Left lung (tissue), 10 donors: ENCODE measurements around the gene ARHGAP15. TPM values are rescaled to one million over a fixed set of nuclear protein-coding genes. Genes with fewer than 3 reads are reported as not detected.

Experiments used
- ATAC-seq: fragments of 200-7000 bp; cut with Tn5 transposase; one replicate; pipeline ENCODE4 v1.9.1; 2020; ENCODE audit warnings: moderate library complexity
- DNase-seq, 4 donors: peaks; one replicate each; pipeline ENCODE4 v3.0.0-alpha.2; 2013 to 2020
- H3K27ac ChIP-seq, 2 donors: fragments of 200-600 bp; sonication (generic) in 1 of 2; one replicate each; pipeline versions ENCODE4 v1.5.0 to v1.8.0; 2020 to 2021
- H3K27me3 ChIP-seq, 2 donors: fragments of 200-600 bp; sonication (generic) in 1 of 2; one replicate each; pipeline versions ENCODE4 v1.5.0 to v1.8.0; 2020 to 2021
- H3K36me3 ChIP-seq, 2 donors: fragments of 200-600 bp; sonication (generic) in 1 of 2; one replicate each; pipeline versions ENCODE4 v1.5.0 to v1.8.0; 2020 to 2021
- H3K4me1 ChIP-seq, 2 donors: fragments of 200-600 bp; one replicate each; pipeline ENCODE4 v1.8.0; 2021
- H3K4me3 ChIP-seq, 2 donors: fragments of 200-600 bp; sonication (generic) in 1 of 2; one replicate each; pipeline versions ENCODE4 v1.5.0 to v1.8.0; 2020 to 2021; ENCODE audit warnings: mild to moderate bottlenecking in 1 of 2
- H3K9me3 ChIP-seq, 2 donors: fragments of 200-600 bp; sonication (generic) in 1 of 2; one replicate each; pipeline versions ENCODE4 v1.5.0 to v1.8.0; 2020 to 2021
- CTCF ChIP-seq, 2 donors: fragments of 200-600 bp; sonication (generic) in 1 of 2; IDR thresholded peaks; one replicate each; pipeline versions ENCODE4 v1.5.0 to v1.8.0; 2021; ENCODE audit warnings: antibody characterized with exemption in 2 of 2
- intact Hi-C, 2 donors: fragments of 100-400 bp; cut with DNase I; formaldehyde crosslinking; loops; one replicate each; pipeline versions ENCODE4 v1.11.2 to v1.14.2; 2022
- polyA plus RNA-seq, 6 donors: library from polyadenylated mRNA; unstranded; fragments of 120-200 nt; gene quantifications; one replicate each; pipeline ENCODE4 v1.2.1, GENCODE V29; 2013; ENCODE audit not compliant: insufficient read length in 6 of 6
- total RNA-seq, 2 donors: library from RNA; stranded (reverse); fragmentation: NEBNext Ultra II Directional; extraction: Animal tissue kit (Norgen Biotek cat#: 25700); gene quantifications; one replicate each; pipeline ENCODE4 v1.2.1, GENCODE V29; 2021
- donor health status: DM: no; HTN: yes; CAD: no.
- donor health status: DM: no; HTN: no; CAD: no.

The ARHGAP15 gene
- total and polyA plus RNA-seq, 8 donors, result 16.8 to 48.3 (median 30.2) TPM

- H3K4me3 ChIP-seq, result no peak overlapping the region
- H3K36me3 ChIP-seq, result no peaks in the 10 kb centered on the region
- no peaks in the 10 kb centered on the region for H3K27me3 ChIP-seq
- no peak for ATAC-seq
- peaks cover 0 to 11% of the 10 kb centered on the region in 2 donors for H3K4me1 ChIP-seq
- no peak for TF ChIP-seq CTCF (IDR thresholded peaks at IDR 0.05)
- no peak overlapping the region for H3K27ac ChIP-seq
- no peak for DNase-seq
- no peaks in the 10 kb centered on the region for H3K9me3 ChIP-seq
- intact Hi-C loops, result no loop called here
These were observed 676.4 kb downstream of the ARHGAP15 start for GRCh38 chr2:143805666-143806065.

- no peak for ATAC-seq
- TF ChIP-seq CTCF (IDR thresholded peaks at IDR 0.05), result no peak
- intact Hi-C loops, result no loop called here
- Histone ChIP-seq H3K27ac (no peak overlapping the region), H3K4me3 (no peak overlapping the region), H3K27me3 (no peaks in the 10 kb centered on the region), H3K4me1 (peaks cover 0 to 11% of the 10 kb centered on the region in 2 donors), H3K36me3 (no peaks in the 10 kb centered on the region), H3K9me3 (no peaks in the 10 kb centered on the region)
- DNase-seq, result no peak
These were observed 678.0 kb downstream of the ARHGAP15 start for GRCh38 chr2:143807192-143807591.

GRCh38 chr2:143807671-143808070, 678.5 kb downstream of the ARHGAP15 start:
- Histone ChIP-seq H3K4me3 (no peak overlapping the region), H3K4me1 (peaks cover 0 to 11% of the 10 kb centered on the region in 2 donors), H3K27ac (no peak overlapping the region), H3K9me3 (no peaks in the 10 kb centered on the region), H3K36me3 (no peaks in the 10 kb centered on the region), H3K27me3 (no peaks in the 10 kb centered on the region)
- peak in 1 of 4 donors; percentile 16 for DNase-seq
- ATAC-seq, result no peak
- no peak for TF ChIP-seq CTCF (IDR thresholded peaks at IDR 0.05)
- intact Hi-C loops, result no loop called here

- Histone ChIP-seq H3K36me3 (no peaks in the 10 kb centered on the region), H3K9me3 (no peaks in the 10 kb centered on the region), H3K4me1 (peaks cover 0 to 11% of the 10 kb centered on the region in 2 donors), H3K4me3 (no peak overlapping the region), H3K27ac (no peak overlapping the region), H3K27me3 (no peaks in the 10 kb centered on the region)
- intact Hi-C loops, result no loop called here
- DNase-seq (no peak), ATAC-seq (no peak)
- no peak for TF ChIP-seq CTCF (IDR thresholded peaks at IDR 0.05)
These were observed 678.9 kb downstream of the ARHGAP15 start for GRCh38 chr2:143808166-143808565.

- H3K27ac ChIP-seq, result no peak overlapping the region
- TF ChIP-seq CTCF (IDR thresholded peaks at IDR 0.05), result no peak
- no peaks in the 10 kb centered on the region for H3K4me1 ChIP-seq
- no peaks in the 10 kb centered on the region for H3K36me3 ChIP-seq
- no peaks in the 10 kb centered on the region for H3K9me3 ChIP-seq
- H3K27me3 ChIP-seq, result no peaks in the 10 kb centered on the region
- DNase-seq, result no peak
- H3K4me3 ChIP-seq, result no peak overlapping the region
- intact Hi-C loops, result no loop called here
- no peak for ATAC-seq
These were observed 685.9 kb downstream of the ARHGAP15 start for GRCh38 chr2:143815082-143815481.
